HG03378 (cell line): ENCODE measurements around the gene WDR54.
"Not testable (repeated sequence)": the region's sequence is repeated elsewhere in the genome, so short reads cannot be mapped to it uniquely, and the experiment has no call there.

Source experiments
- ATAC-seq: cut with Tn5 transposase; IDR thresholded peaks from one replicate; pipeline ENCODE4 v1.9.1; 2021; ENCODE audit warnings: mild to moderate bottlenecking, moderate library complexity; ENCODE audit not compliant: unreplicated experiment

WDR54 gene

DNA sequence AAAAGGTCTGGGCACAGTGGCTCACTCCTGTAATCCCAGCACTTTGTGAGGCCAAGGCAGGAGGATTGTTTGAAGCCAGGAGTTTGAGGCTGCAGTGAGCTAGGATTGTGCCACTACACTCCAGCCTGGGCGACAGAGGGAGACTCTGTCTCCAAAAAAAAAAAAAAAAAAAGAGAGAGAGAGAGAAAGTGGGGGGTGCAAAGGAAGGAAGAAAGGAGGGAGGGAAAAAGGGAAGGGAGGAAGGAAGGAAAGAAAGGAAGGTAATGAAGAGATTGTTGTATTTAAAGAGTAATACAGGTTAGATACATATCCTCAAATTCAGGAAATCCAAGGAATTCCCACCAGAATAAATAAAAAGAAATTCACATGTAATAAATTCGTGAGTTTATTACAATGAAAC is 19.6 kb upstream of the WDR54 start:
- ATAC-seq: no peak

DNA sequence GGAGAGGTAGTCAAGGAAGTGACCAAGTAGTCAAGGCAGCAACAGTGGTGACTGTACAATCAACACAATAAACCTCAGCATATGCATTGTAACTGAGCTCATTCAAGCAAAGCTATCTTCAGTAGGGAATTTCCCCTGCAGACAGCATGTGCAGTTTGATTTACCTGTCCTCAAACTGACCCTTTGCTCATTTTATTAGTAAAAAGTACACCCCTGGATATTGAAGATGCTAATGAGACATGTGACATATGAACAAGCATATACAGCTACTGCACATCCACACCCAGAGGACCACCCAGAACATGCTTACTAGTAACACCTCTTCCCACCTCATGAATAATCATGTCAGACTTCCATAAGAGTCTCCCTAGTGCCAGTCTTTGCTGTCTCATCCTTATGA is 15.5 kb upstream of the WDR54 start:
- ATAC-seq: peak; percentile 79

- ATAC-seq: no peak
These were observed 13.8 kb upstream of the WDR54 start for GRCh38 chr2:74407682-74408081.

- ATAC-seq: no peak
These were observed 8.4 kb upstream of the WDR54 start for GRCh38 chr2:74413001-74413698.

DNA sequence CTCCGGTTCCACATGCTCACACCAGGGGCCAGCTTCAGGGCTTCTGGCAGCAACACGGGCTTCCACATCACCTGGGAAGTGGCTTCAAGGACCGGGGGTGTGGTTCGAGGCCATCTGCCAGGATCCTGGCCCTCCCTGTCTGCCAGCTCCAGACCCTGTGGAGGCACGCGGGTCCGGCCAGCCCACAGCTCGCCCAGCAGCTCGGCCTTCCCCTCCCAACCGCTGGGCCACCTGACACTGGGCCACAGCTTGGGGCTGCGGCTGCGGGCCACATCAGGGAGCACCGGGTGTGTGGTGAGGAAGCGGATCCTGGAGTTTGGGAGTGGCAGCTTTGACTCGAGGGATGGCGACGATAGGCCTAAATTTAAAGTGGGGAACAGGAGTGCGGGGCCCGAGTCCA is 7.1 kb upstream of the WDR54 start:
- no peak for ATAC-seq

DNA sequence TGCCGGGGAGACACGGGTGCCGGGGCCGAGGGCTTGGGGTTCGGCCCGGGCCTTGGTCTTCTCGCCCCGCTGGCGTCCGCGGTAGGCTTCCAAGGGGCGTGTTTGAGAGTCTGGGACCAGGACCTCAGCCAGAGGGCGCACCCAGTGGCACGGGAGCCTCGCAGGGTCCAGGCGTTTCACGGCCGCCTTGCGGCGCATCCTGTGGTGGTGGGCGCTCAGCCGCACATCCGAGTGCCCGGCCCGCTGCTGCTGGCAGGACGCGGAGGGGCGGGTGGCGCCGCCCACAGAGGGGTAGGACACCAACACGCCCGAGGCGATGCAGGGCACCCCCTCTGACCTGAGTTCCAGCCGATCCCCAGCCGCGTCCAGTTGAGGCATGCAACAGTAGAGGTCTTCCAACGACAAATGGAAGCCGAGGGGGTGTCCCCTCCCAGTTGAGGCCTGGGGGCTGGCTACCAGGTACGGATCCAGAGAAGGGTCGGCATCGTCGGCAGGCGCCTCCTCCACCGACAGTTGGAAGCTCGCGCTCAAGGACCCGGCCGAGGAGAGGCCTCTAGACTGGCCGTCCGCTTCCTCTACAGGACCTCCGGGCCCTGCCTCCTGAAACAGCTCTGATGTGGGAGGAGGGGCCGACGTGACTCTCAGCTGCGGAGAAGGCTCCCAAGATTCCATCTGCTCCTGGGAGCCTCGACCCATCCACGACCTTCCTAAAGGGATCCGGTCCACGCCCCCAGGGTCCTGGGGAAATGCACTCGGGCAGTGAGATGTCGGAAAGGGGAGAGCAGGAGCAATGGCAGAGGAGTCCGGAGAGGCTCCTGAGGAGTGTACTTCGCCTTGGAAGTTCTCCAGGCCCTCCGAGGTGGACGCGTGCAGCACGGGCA is 6.4 kb upstream of the WDR54 start:
- no peak for ATAC-seq

GRCh38 chr2:74415762-74416395 is 5.7 kb upstream of the WDR54 start:
- no peak for ATAC-seq

GRCh38 chr2:74416778-74417177 is 4.8 kb upstream of the WDR54 start:
- no peak for ATAC-seq

GRCh38 chr2:74417197-74417596 is 4.3 kb upstream of the WDR54 start:
- no peak for ATAC-seq

- ATAC-seq: no peak
These were observed 3.8 kb upstream of the WDR54 start for GRCh38 chr2:74417763-74418162.

- ATAC-seq: no peak
These were observed 3.2 kb upstream of the WDR54 start for GRCh38 chr2:74418312-74418711.

DNA sequence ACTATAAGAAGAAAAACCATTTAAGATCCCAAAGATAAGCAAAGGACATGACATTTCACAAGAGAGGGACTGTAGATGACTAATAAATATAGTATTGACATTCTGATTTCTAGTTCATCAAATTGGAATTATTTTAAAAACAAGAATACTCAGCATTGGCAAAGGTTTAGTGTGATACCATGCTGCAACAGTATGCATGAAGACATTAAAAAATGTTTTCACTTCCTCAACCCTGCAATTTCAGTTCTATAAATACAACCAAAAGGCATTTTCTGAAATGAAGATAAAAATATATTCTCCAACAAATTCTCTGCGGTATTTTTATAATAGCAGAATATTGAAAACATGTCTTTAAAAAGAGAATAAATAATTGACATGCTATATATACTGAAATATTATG is 2.2 kb upstream of the WDR54 start:
- ATAC-seq: no peak

DNA sequence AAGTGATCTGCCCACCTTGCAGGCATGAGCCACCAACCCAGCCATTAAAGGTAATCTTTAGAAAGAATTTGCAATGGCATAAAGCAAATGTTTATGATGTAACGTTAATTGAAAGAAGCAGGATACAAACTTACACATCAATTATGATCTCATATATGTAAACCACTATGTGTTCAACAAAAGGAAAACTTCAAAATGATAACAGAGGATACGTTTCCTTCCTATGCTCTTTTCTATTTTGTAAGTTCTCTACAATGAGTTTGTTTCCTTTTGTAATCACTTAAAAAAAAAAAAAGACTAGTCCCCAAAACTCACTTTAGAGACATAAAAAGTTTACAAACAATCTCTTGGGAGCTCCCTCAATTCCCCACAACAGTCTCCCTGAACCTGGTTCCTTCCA is 1.5 kb upstream of the WDR54 start:
- no peak for ATAC-seq

- not testable (repeated sequence) for ATAC-seq
These were observed 957 bp upstream of the WDR54 start for GRCh38 chr2:74420443-74421103.

GRCh38 chr2:74423231-74424095 is 1.9 kb downstream of the WDR54 start:
- ATAC-seq: no peak

DNA sequence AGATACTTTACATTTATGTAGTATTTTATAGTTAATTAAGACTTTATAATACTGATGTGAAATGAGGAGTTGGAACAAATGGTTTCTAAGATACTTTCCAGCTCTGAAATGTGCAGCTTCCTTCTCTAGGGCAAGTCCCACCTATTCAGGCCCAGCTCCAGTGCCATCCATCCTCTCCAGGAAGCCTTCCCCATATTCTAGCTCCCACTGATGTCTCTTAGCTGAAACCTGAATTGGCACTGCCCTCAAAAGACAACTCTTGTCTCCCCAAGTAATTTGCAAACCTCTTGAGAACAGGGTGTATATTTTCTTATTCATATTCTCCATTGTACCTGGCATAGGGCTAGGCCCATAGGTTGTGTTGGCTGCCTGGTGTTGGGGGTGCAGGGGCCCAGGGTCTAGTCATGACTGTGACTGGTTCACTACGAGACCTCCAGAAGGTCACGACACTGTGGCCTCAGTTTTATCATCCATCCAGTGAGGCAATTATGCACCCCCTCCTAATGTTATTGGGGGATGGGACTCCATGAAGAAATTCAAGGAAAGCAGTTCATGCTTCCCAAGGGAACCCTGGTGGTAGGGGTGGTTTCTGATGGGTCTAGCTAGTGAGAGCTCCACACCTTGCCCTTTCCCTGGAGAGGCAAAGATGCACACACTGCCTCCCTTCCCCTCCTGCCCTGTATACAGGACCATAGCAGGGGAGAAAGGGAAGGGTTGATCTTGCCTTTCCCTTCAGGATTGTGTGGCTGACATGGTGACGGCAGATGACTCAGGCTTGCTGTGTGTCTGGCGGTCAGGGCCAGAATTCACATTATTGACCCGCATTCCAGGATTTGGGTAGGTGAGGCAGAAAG is 2.8 kb downstream of the WDR54 start:
- ATAC-seq: no peak

DNA sequence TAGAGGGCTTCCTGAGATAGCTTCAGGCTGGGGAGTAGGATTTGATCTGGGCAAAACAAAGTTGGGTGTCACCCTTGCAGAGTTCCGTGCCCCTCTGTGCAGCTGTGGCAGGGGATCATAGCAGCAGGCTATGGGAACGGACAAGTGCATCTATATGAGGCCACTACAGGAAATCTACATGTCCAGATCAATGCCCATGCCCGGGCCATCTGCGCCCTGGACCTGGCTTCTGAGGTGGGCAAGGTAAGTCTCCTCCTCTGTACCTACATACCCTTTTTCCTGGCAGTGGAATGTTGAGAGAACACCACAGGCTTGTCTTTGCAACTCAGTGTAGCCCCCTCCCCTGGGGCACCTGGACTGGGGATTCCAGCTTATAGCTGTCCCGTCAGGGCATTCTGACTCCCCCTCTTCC is 3.5 kb downstream of the WDR54 start:
- no peak for ATAC-seq

DNA sequence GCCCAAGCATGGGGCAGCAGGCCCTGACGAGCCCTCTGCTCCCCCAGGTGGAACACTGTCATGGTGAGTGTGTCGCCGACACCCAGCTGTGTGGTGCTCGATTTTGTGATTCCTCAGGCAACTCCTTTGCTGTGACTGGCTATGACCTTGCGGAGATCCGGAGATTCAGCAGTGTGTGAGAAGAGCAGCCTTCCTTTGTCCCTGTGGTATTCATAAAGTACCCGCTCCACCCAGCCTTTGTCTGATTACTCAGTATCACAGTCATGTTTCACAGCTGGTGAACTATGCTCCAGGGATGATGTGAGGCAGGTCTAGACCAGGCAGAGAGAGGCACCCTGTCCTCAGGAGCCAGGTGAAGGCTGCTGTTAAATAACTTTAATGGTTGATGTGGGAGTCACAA is 4.0 kb downstream of the WDR54 start:
- ATAC-seq: no peak

DNA sequence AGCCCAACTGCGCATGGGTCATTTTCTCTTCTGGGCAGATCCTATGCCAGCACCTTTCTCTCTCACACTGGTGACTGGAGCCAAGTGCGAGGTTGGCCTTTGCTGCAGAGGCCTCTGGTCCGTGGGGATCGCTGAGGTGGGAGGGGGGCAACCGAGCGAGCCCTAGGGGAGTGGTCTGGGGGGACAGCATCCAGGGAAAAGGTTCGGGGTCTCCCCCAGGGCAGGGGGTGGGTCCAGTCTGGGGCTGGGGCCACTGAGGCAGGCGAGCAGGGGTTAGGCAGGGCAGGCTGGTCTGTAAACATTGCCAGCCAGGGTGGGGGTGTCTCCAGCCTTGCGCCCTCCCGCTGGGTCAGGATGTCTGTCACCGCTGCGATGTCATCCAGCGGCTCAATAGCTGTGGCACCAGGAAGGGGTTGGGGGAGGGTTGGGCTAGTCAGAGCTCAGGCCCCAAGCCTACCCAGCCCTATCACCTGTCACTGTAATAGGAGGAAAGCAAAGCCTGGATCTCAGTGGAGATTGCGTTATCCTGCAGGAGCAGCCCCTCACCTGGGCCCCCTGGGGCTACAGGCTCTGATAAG is 4.7 kb downstream of the WDR54 start:
- no peak for ATAC-seq
